ENCODE results near the gene NTN5. TPM values are rescaled to one million over a fixed set of nuclear protein-coding genes. Genes with fewer than 3 reads are reported as not detected.

The NTN5 gene
- total RNA-seq, 2 experiments from 2014 or later = 1.8 to 2.3 TPM

GRCh38 chr19:48641850-48642249 lies 31.0 kb downstream of the NTN5 start:
- POLR2A ChIA-PET = interaction anchor here (1.0 kb wide), 1 partner anchor 13 kb away, joined by 3 read pairs; no protein-coding TSS in a partner anchor
- H3K27ac Mint-ChIP-seq = no peak overlapping the region
- no peak for ATAC-seq (ENCODE audit: low read depth)
- peaks cover 4% of the 10 kb centered on the region for H3K9me3 Mint-ChIP-seq
- H3K4me1 Mint-ChIP-seq = peaks cover 43% of the 10 kb centered on the region
- no peak for DNase-seq
- H3K27me3 Mint-ChIP-seq = no peaks in the 10 kb centered on the region
- H3K36me3 Mint-ChIP-seq = peaks cover 5% of the 10 kb centered on the region
- no peak overlapping the region for H3K4me3 Mint-ChIP-seq

GRCh38 chr19:48639483-48640375 lies 33.1 kb downstream of the NTN5 start:
- peak overlapping the region; percentile 99 for H3K27ac Mint-ChIP-seq
- ATAC-seq (ENCODE audit: low read depth) (no peak), DNase-seq (no peak)
- H3K4me3 Mint-ChIP-seq = peak overlapping the region; percentile 58
- POLR2A ChIA-PET = interaction anchor here (0.7 kb wide), 1 partner anchor 239 kb away, joined by 4 read pairs; no protein-coding TSS in a partner anchor
- peaks cover 4% of the 10 kb centered on the region for H3K9me3 Mint-ChIP-seq
- no peaks in the 10 kb centered on the region for H3K27me3 Mint-ChIP-seq
- peaks cover 7% of the 10 kb centered on the region for H3K36me3 Mint-ChIP-seq
- peaks cover 37% of the 10 kb centered on the region for H3K4me1 Mint-ChIP-seq

GRCh38 chr19:48638831-48639381 lies 33.9 kb downstream of the NTN5 start:
- H3K36me3 Mint-ChIP-seq = peaks cover 7% of the 10 kb centered on the region
- POLR2A ChIA-PET = interaction anchor here (0.6 to 3.6 kb wide), 2 partner anchors 19 to 146 kb away, joined by 5 to 20 read pairs; partner anchors contain the start of genes RPL18 and SPHK2
- H3K4me3 Mint-ChIP-seq = peak overlapping the region; percentile 92
- no peaks in the 10 kb centered on the region for H3K27me3 Mint-ChIP-seq
- DNase-seq (peak; percentile 53), ATAC-seq (ENCODE audit: low read depth) (no peak)
- peaks cover 4% of the 10 kb centered on the region for H3K9me3 Mint-ChIP-seq
- H3K27ac Mint-ChIP-seq = peak overlapping the region; percentile 99
- H3K4me1 Mint-ChIP-seq = peaks cover 36% of the 10 kb centered on the region

GRCh38 chr19:48637948-48638830 lies 34.6 kb downstream of the NTN5 start:
- Mint-ChIP-seq H3K27me3 (no peaks in the 10 kb centered on the region), H3K27ac (peak overlapping the region; percentile 99), H3K4me3 (peak overlapping the region; percentile 92), H3K4me1 (peaks cover 36% of the 10 kb centered on the region), H3K36me3 (peaks cover 7% of the 10 kb centered on the region), H3K9me3 (peaks cover 4% of the 10 kb centered on the region)
- DNase-seq = peak; percentile 75
- peak; percentile 27 for ATAC-seq (ENCODE audit: low read depth)
- POLR2A ChIA-PET = interaction anchor here (0.6 to 3.6 kb wide), 8 partner anchors 8 to 1128 kb away, joined by 3 to 20 read pairs (median 4); partner anchors contain the start of genes CA11, RPL18 and SPHK2

- ATAC-seq (ENCODE audit: low read depth) = peak; percentile 85
Observed at GRCh38 chr19:48637449-48637947, 35.3 kb downstream of the NTN5 start.

GRCh38 chr19:48636859-48637448 lies 35.9 kb downstream of the NTN5 start, which contains the start of gene DBP:
Gene DBP, minus strand, starts transcription at chr19:48637379. Its CDS starts 385 bp downstream, at chr19:48636994.
- peaks cover 34% of the 10 kb centered on the region for H3K4me1 Mint-ChIP-seq
- POLR2A ChIA-PET = interaction anchor here (0.9 to 3.6 kb wide), 5 partner anchors 9 to 24 kb away, joined by 3 to 20 read pairs (median 4); partner anchors contain the start of genes CA11, RPL18 and SPHK2
- DNase-seq (no peak), ATAC-seq (ENCODE audit: low read depth) (no peak)
- peaks cover 4% of the 10 kb centered on the region for H3K9me3 Mint-ChIP-seq
- peaks cover 7% of the 10 kb centered on the region for H3K36me3 Mint-ChIP-seq
- peak within 1 kb of the TSS; percentile 99 for H3K27ac Mint-ChIP-seq
- no peaks in the 10 kb centered on the region for H3K27me3 Mint-ChIP-seq
- H3K4me3 Mint-ChIP-seq = peak within 1 kb of the TSS; percentile 92

More at GRCh38 chr19:48637449-48637947, 35.3 kb downstream of the NTN5 start:
- POLR2A ChIA-PET = interaction anchor here (0.6 to 3.6 kb wide), 7 partner anchors 8 to 1129 kb away, joined by 3 to 20 read pairs (median 4); partner anchors contain the start of genes CA11, RPL18 and SPHK2
- Mint-ChIP-seq H3K9me3 (peaks cover 4% of the 10 kb centered on the region), H3K4me3 (peak overlapping the region; percentile 92), H3K27ac (peak overlapping the region; percentile 99), H3K36me3 (peaks cover 7% of the 10 kb centered on the region), H3K27me3 (no peaks in the 10 kb centered on the region), H3K4me1 (peaks cover 35% of the 10 kb centered on the region)
- DNase-seq = peak; percentile 97

GRCh38 chr19:48635966-48636858 lies 36.6 kb downstream of the NTN5 start:
- H3K4me3 Mint-ChIP-seq = peak overlapping the region; percentile 92
- H3K27me3 Mint-ChIP-seq = no peaks in the 10 kb centered on the region
- POLR2A ChIA-PET = interaction anchor here (1.2 to 3.6 kb wide), 4 partner anchors 9 to 24 kb away, joined by 3 to 20 read pairs (median 8); partner anchors contain the start of genes CA11, RPL18 and SPHK2
- H3K36me3 Mint-ChIP-seq = peaks cover 7% of the 10 kb centered on the region
- DNase-seq (peak; percentile 61), ATAC-seq (ENCODE audit: low read depth) (no peak)
- peaks cover 4% of the 10 kb centered on the region for H3K9me3 Mint-ChIP-seq
- H3K27ac Mint-ChIP-seq = peak overlapping the region; percentile 99
- H3K4me1 Mint-ChIP-seq = peaks cover 37% of the 10 kb centered on the region

GRCh38 chr19:48635263-48635965 lies 37.4 kb downstream of the NTN5 start:
- POLR2A ChIA-PET = interaction anchor here (1.5 to 3.6 kb wide), 6 partner anchors 8 to 78 kb away, joined by 4 to 37 read pairs (median 11); partner anchors contain the start of genes CA11, RPL18 and SPHK2
- Mint-ChIP-seq H3K36me3 (peaks cover 7% of the 10 kb centered on the region), H3K4me3 (peak overlapping the region; percentile 92), H3K9me3 (peaks cover 4% of the 10 kb centered on the region), H3K4me1 (peaks cover 37% of the 10 kb centered on the region), H3K27ac (peak overlapping the region; percentile 99), H3K27me3 (no peaks in the 10 kb centered on the region)
- ATAC-seq (ENCODE audit: low read depth) = peak; percentile 2
- DNase-seq = peak; percentile 87

- peaks cover 4% of the 10 kb centered on the region for H3K9me3 Mint-ChIP-seq
- H3K27me3 Mint-ChIP-seq = no peaks in the 10 kb centered on the region
- H3K4me3 Mint-ChIP-seq = peak overlapping the region; percentile 83
- peaks cover 9% of the 10 kb centered on the region for H3K36me3 Mint-ChIP-seq
- POLR2A ChIA-PET = interaction anchor here (1.5 to 3.3 kb wide), 5 partner anchors 11 to 78 kb away, joined by 3 to 37 read pairs (median 10); partner anchors contain the start of genes CA11, RPL18 and SPHK2
- peak; percentile 15 for ATAC-seq (ENCODE audit: low read depth)
- H3K27ac Mint-ChIP-seq = peak overlapping the region; percentile 85
- DNase-seq = peak; percentile 90
- peaks cover 36% of the 10 kb centered on the region for H3K4me1 Mint-ChIP-seq
Observed at GRCh38 chr19:48634424-48635262, 38.2 kb downstream of the NTN5 start.

- ATAC-seq (ENCODE audit: low read depth) (no peak), DNase-seq (no peak)
- peak overlapping the region; percentile 85 for H3K27ac Mint-ChIP-seq
- H3K27me3 Mint-ChIP-seq = no peaks in the 10 kb centered on the region
- H3K4me3 Mint-ChIP-seq = peak overlapping the region; percentile 83
- POLR2A ChIA-PET = interaction anchor here (1.5 to 3.3 kb wide), 5 partner anchors 11 to 79 kb away, joined by 3 to 37 read pairs (median 10); partner anchors contain the start of genes CA11, RPL18 and SPHK2
- H3K4me1 Mint-ChIP-seq = peaks cover 32% of the 10 kb centered on the region
- H3K36me3 Mint-ChIP-seq = peaks cover 9% of the 10 kb centered on the region
- H3K9me3 Mint-ChIP-seq = peaks cover 4% of the 10 kb centered on the region
Observed at GRCh38 chr19:48634036-48634342, 38.8 kb downstream of the NTN5 start.
